H1 (cell line): ENCODE data around the gene RASGRP3. TPM values are rescaled to one million over a fixed set of nuclear protein-coding genes. Genes with fewer than 3 reads are reported as not detected.

Experiments
- CTCF ChIA-PET: fragments of 300-600 bp; sonication (Branson Sonifier 250); formaldehyde crosslinking; loops from one replicate; lab custom pipeline; 2021; ENCODE audit not compliant: partially characterized antibody; lab: Charles Lee
- POLR2A ChIA-PET: fragments of 300-600 bp; sonication (Branson Sonifier 250); formaldehyde crosslinking; loops from one replicate; lab custom pipeline; 2021; ENCODE audit warnings: inconsistent platforms; ENCODE audit not compliant: partially characterized antibody; lab: Charles Lee
- DNase-seq, 2 experiments: peaks; one replicate each; pipeline versions ENCODE4 v3.0.0 to v3.0.0-alpha.2; 2010 to 2022; ENCODE audit warnings: low spot score in 2 of 2, low read depth in 1 of 2, mixed read lengths in 1 of 2
- FAIRE-seq: peaks from 2 replicates; lab custom pipeline; 2011; peaks lifted over from hg19 to GRCh38; lab: Jason Lieb, UNC
- H2AFZ ChIP-seq: 2 replicates; pipeline ENCODE4 v1.8.1; 2012; ENCODE audit warnings: low read length, inconsistent platforms
- H2AK5ac ChIP-seq: 2 replicates; pipeline ENCODE4 v1.6.1; 2013; ENCODE audit warnings: low read depth, low read length
- H2BK120ac ChIP-seq: replicated peaks from 2 replicates; pipeline ENCODE3; 2013; ENCODE audit warnings: low read depth, low read length, inconsistent platforms
- H2BK12ac ChIP-seq: 2 replicates; pipeline ENCODE4 v1.6.1; 2013; ENCODE audit warnings: low read depth, low read length
- H2BK15ac ChIP-seq: 2 replicates; pipeline ENCODE4 v1.6.1; 2013; ENCODE audit warnings: low read length
- H2BK20ac ChIP-seq: 2 replicates; pipeline ENCODE4 v1.6.1; 2013; ENCODE audit warnings: low read length
- H2BK5ac ChIP-seq: 2 replicates; pipeline ENCODE4 v1.6.1; 2013; ENCODE audit warnings: low read depth, low read length
- H3K14ac ChIP-seq: 2 replicates; pipeline ENCODE4 v1.6.1; 2013; ENCODE audit warnings: inconsistent platforms; ENCODE audit not compliant: insufficient read length
- H3K18ac ChIP-seq: 2 replicates; pipeline ENCODE4 v1.6.1; 2013; ENCODE audit warnings: low read length; ENCODE audit errors: extremely low read depth
- H3K23ac ChIP-seq: 2 replicates; pipeline ENCODE4 v1.6.1; 2013; ENCODE audit warnings: inconsistent platforms; ENCODE audit not compliant: insufficient read length
- H3K23me2 ChIP-seq: 2 replicates; pipeline ENCODE4 v1.6.1; 2013; ENCODE audit warnings: low read depth, low read length
- H3K27ac ChIP-seq: 2 replicates; pipeline ENCODE4 v1.6.1; 2011; ENCODE audit warnings: low read depth, low read length, inconsistent platforms
- H3K27me3 ChIP-seq, 4 experiments: replicated peaks in 1 of 4; 1 replicate in 1 of 4; 2 replicates in 3 of 4; pipeline versions ENCODE4 v1.6.1 to v1.8.1; 2011 to 2013; ENCODE audit warnings: low read length in 3 of 4, mild to moderate bottlenecking in 3 of 4, inconsistent platforms in 2 of 4, mixed read lengths in 2 of 4, moderate library complexity in 1 of 4; ENCODE audit not compliant: control insufficient read depth in 3 of 4, insufficient read depth in 3 of 4; ENCODE audit errors: extremely low read depth in 1 of 4
- H3K36me3 ChIP-seq, 4 experiments: 2 replicates each; pipeline versions ENCODE4 v1.6.1 to v1.8.1; 2011 to 2013; ENCODE audit warnings: mild to moderate bottlenecking in 4 of 4, low read length in 3 of 4, moderate library complexity in 2 of 4, control low read depth in 1 of 4, inconsistent platforms in 1 of 4; ENCODE audit not compliant: insufficient read depth in 4 of 4, control insufficient read depth in 2 of 4
- H3K4ac ChIP-seq: replicated peaks from 2 replicates; pipeline ENCODE3; 2013; ENCODE audit warnings: low read length, low read depth, mixed read lengths, inconsistent platforms; ENCODE audit not compliant: insufficient read length
- H3K4me1 ChIP-seq, 4 experiments: replicated peaks in 1 of 4; 1 replicate in 1 of 4; 2 replicates in 3 of 4; pipeline versions ENCODE4 v1.6.1 to v1.8.1; 2011 to 2013; ENCODE audit warnings: low read length in 3 of 4, inconsistent platforms in 2 of 4, mixed read lengths in 1 of 4; ENCODE audit not compliant: insufficient read depth in 4 of 4, control insufficient read depth in 3 of 4
- H3K4me2 ChIP-seq, 2 experiments: 2 replicates each; pipeline versions ENCODE4 v1.6.1 to v1.8.1; 2011 to 2013; ENCODE audit warnings: low read depth in 2 of 2, low read length in 2 of 2, control low read depth in 1 of 2, inconsistent platforms in 1 of 2, mild to moderate bottlenecking in 1 of 2; ENCODE audit not compliant: insufficient read depth in 1 of 2
- H3K4me3 ChIP-seq, 4 experiments: fragments of 200-600, 300-600 bp in 1 of 4; sonication (generic), shearing (Covaris generic), sonication (Bioruptor Twin) in 1 of 4; 2 replicates each; pipeline versions ENCODE4 v1.5.1 to v1.8.1; 2011 to 2016; ENCODE audit warnings: low read length in 4 of 4, low read depth in 3 of 4, control low read depth in 2 of 4, inconsistent platforms in 2 of 4, mild to moderate bottlenecking in 2 of 4, mixed read lengths in 1 of 4, moderate library complexity in 1 of 4; ENCODE audit not compliant: insufficient read depth in 2 of 4; ENCODE audit errors: extremely low read depth in 1 of 4
- H3K56ac ChIP-seq: replicated peaks from 2 replicates; pipeline ENCODE3; 2013; ENCODE audit warnings: low read depth, mild to moderate bottlenecking, mixed read lengths, low read length, inconsistent platforms; ENCODE audit not compliant: insufficient read length
- H3K79me1 ChIP-seq: 2 replicates; pipeline ENCODE4 v1.6.1; 2013; ENCODE audit warnings: low read depth, low read length, control low read depth
- H3K79me2 ChIP-seq, 2 experiments: 2 replicates each; pipeline versions ENCODE4 v1.6.1 to v1.8.1; 2012 to 2013; ENCODE audit warnings: low read length in 2 of 2, mild to moderate bottlenecking in 2 of 2, inconsistent platforms in 1 of 2; ENCODE audit not compliant: insufficient read depth in 2 of 2, control insufficient read depth in 1 of 2
- H3K9ac ChIP-seq, 4 experiments: replicated peaks in 1 of 4; 1 replicate in 1 of 4; 2 replicates in 3 of 4; pipeline versions ENCODE4 v1.6.1 to v1.8.1; 2011 to 2013; ENCODE audit warnings: low read depth in 3 of 4, low read length in 3 of 4, control low read depth in 2 of 4, mild to moderate bottlenecking in 2 of 4, moderate library complexity in 2 of 4, inconsistent platforms in 1 of 4; ENCODE audit errors: extremely low read depth in 1 of 4
- H3K9me3 ChIP-seq, 2 experiments: 2 replicates each; pipeline versions ENCODE4 v1.6.1 to v1.8.1; 2012 to 2013; ENCODE audit warnings: mild to moderate bottlenecking in 2 of 2, moderate library complexity in 2 of 2, control low read depth in 1 of 2, inconsistent platforms in 1 of 2, low read depth in 1 of 2, low read length in 1 of 2, mixed read lengths in 1 of 2; ENCODE audit not compliant: insufficient read depth in 2 of 2
- H4K20me1 ChIP-seq, 2 experiments: replicated peaks in 1 of 2; 2 replicates each; pipeline versions ENCODE3 to v1.8.1; 2011 to 2013; ENCODE audit warnings: inconsistent platforms in 2 of 2, low read length in 2 of 2, mild to moderate bottlenecking in 1 of 2; ENCODE audit not compliant: insufficient read depth in 2 of 2, control insufficient read depth in 1 of 2
- H4K5ac ChIP-seq: 2 replicates; pipeline ENCODE4 v1.6.1; 2013; ENCODE audit warnings: low read length, low read depth, mixed read lengths, inconsistent platforms; ENCODE audit not compliant: insufficient read length
- H4K8ac ChIP-seq: 2 replicates; pipeline ENCODE4 v1.8.0; 2013; ENCODE audit warnings: mild to moderate bottlenecking, moderate library complexity, low read length, inconsistent platforms; ENCODE audit not compliant: insufficient read depth; ENCODE audit errors: extremely low read depth
- H4K91ac ChIP-seq: replicated peaks from 2 replicates; pipeline ENCODE3; 2013; ENCODE audit warnings: low read length, mixed read lengths, inconsistent platforms; ENCODE audit not compliant: insufficient read length
- BCL11A ChIP-seq, 2 experiments: IDR thresholded peaks; one replicate each; pipeline ENCODE4 v1.6.1; 2011; ENCODE audit warnings: low read depth in 2 of 2, low read length in 2 of 2, mild to moderate bottlenecking in 2 of 2
- CBX5 ChIP-seq: fragments of 300-800, 300-1000 bp; sonication (generic); IDR thresholded peaks from 2 replicates; pipeline ENCODE4 v1.7.1; 2016; ENCODE audit warnings: antibody characterized with exemption, low read length, low read depth
- EGR1 ChIP-seq: IDR thresholded peaks from 2 replicates; pipeline ENCODE4 v1.6.1; 2011; ENCODE audit warnings: low read depth, low read length, borderline replicate concordance
- EP300 ChIP-seq, 2 experiments: IDR thresholded peaks; 1 replicate in 1 of 2; 2 replicates in 1 of 2; pipeline ENCODE4 v1.6.1; 2011 to 2012; ENCODE audit warnings: low read depth in 2 of 2, low read length in 2 of 2, mild to moderate bottlenecking in 2 of 2, borderline replicate concordance in 1 of 2, inconsistent platforms in 1 of 2, moderate library complexity in 1 of 2
- JUND ChIP-seq: IDR thresholded peaks from 2 replicates; pipeline ENCODE4 v1.6.1; 2011; ENCODE audit warnings: mild to moderate bottlenecking, improper control_type of control experiment, low read length
- PHF8 ChIP-seq: fragments of 200-600 bp; sonication (generic); conservative IDR thresholded peaks from 2 replicates; pipeline ENCODE4 v1.7.1; 2012; ENCODE audit warnings: low read depth, mild to moderate bottlenecking, inconsistent platforms, low read length, moderate library complexity
- RBBP5 ChIP-seq: IDR thresholded peaks from 2 replicates; pipeline ENCODE4 v1.7.1; 2012; ENCODE audit warnings: low read depth, mild to moderate bottlenecking, inconsistent platforms, low read length, moderate library complexity, borderline replicate concordance
- RNF2 ChIP-seq: fragments of 200-900, 300-1000 bp; sonication (generic); IDR thresholded peaks from 2 replicates; pipeline ENCODE4 v1.7.1; 2016; ENCODE audit warnings: borderline replicate concordance, low read depth, mild to moderate bottlenecking, antibody characterized with exemption, low read length; ENCODE audit not compliant: poor library complexity, severe bottlenecking; ENCODE audit errors: missing control alignments
- SAP30 ChIP-seq: fragments of 300-600 bp; sonication (generic); IDR thresholded peaks from 2 replicates; pipeline ENCODE4 v1.7.1; 2012; ENCODE audit warnings: low read length, moderate library complexity, mild to moderate bottlenecking, inconsistent platforms; ENCODE audit not compliant: insufficient read depth, insufficient replicate concordance
- SP4 ChIP-seq: IDR thresholded peaks from 2 replicates; pipeline ENCODE4 v1.6.1; 2012; ENCODE audit warnings: low read length, inconsistent platforms
- SUZ12 ChIP-seq: fragments of 200-600 bp; sonication (generic); IDR thresholded peaks from 2 replicates; pipeline ENCODE4 v1.6.1; 2012; ENCODE audit warnings: mild to moderate bottlenecking, inconsistent platforms, low read length, moderate library complexity, mixed read lengths
- TBP ChIP-seq: IDR thresholded peaks from 2 replicates; pipeline ENCODE4 v1.6.1; 2011; ENCODE audit warnings: low read depth, low read length, improper control_type of control experiment
- TEAD4 ChIP-seq: IDR thresholded peaks from 2 replicates; pipeline ENCODE4 v1.6.1; 2012; ENCODE audit warnings: low read depth, low read length, inconsistent platforms, mixed read lengths
- ZNF274 ChIP-seq: IDR thresholded peaks from 2 replicates; pipeline ENCODE4 v1.7.0; 2012; ENCODE audit warnings: low read length, borderline replicate concordance; ENCODE audit errors: extremely low read depth
- WGBS, 2 experiments: shearing (Covaris generic) in 1 of 2; methylation state at CpG; one replicate each; pipeline versions ENCODE4 v1.1.6 to v1.1.7; 2013 to 2015; ENCODE audit warnings: low lambda C conversion rate in 2 of 2, mixed read lengths in 2 of 2, inconsistent platforms in 1 of 2, low coverage in 1 of 2, missing lambda C conversion rate in 1 of 2; ENCODE audit not compliant: insufficient replicate concordance in 2 of 2, insufficient coverage in 1 of 2, insufficient read length in 1 of 2; ENCODE audit errors: extremely low coverage in 1 of 2, missing lambda C conversion rate in 1 of 2; 5-methylcytosine and 5-hydroxymethylcytosine counted together
- polyA plus RNA-seq, 7 experiments: library from polyadenylated mRNA; depleted of rRNA in 3 of 7; stranded (reverse) in 5 of 7; unstranded in 2 of 7; fragments of >200 nt in 5 of 7; fragments of 200-250 nt in 2 of 7; gene quantifications; 1 replicate in 5 of 7; 2 replicates in 1 of 7; 4 replicates in 1 of 7; pipeline versions ENCODE4 v1.2.1 to v1.2.3, GENCODE V29; 2011 to 2013; ENCODE audit warnings: missing spikeins in 2 of 7, mixed read lengths in 2 of 7
- total RNA-seq: library from RNA; stranded (reverse); fragmentation: NEBNext Ultra II Directional; extraction: Animal tissue kit (Norgen Biotek cat#: 25700); gene quantifications from 2 replicates; pipeline ENCODE4 v1.2.1, GENCODE V29; 2021

Gene RASGRP3
- total and polyA plus RNA-seq, 2 of the 8 experiments (the other 6 are each of a cell fraction or from before 2014, with no cell fraction given): 0.06 TPM; not detected in 1

DNA sequence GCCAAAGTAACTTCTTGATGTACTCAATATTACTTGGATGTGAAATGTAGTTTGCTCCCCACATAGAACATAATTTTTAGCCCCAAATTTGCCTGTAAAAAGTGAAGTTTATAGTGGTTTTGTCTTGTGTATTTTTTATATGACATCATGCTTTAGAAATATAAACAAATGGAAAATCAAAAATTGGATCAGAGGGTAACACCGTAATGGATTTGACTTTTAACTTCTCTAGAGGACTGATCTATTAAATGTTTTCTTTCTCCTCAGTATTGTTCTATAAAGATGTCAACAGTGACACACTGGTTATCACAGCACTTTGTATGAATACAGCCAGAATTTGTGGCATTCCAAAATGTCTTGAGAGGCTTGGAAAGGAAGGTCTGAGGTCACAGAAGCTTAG, 45.6 kb upstream of the RASGRP3 start:
- 80% methylated on average over 1 of the region's 1 CpG; no CpG with 5 or more reads in 1 of the 2 experiments for WGBS, 2 experiments
- no peak for TF ChIP-seq TBP
- no peak for TF ChIP-seq SUZ12
- TF ChIP-seq JUND: no peak
- no peak for TF ChIP-seq PHF8
- TF ChIP-seq ZNF274: no peak
- no peak for TF ChIP-seq EGR1
- TF ChIP-seq SAP30: no peak
- no peak for TF ChIP-seq SP4
- no peak for TF ChIP-seq EP300 (IDR thresholded peaks at IDR 0.05; ENCODE audit: borderline replicate concordance in 1 of 2, low read depth in 2 of 2, low read length in 2 of 2)
- no peak for TF ChIP-seq TEAD4
- TF ChIP-seq RNF2: no peak
- no peak for TF ChIP-seq RBBP5
- no peak for TF ChIP-seq CBX5
- TF ChIP-seq BCL11A (IDR thresholded peaks at IDR 0.05; ENCODE audit: low read depth in 2 of 2, low read length in 2 of 2): no peak

More for the DNA sequence above, 45.6 kb upstream of the RASGRP3 start:
- Histone ChIP-seq H2BK120ac (no peak overlapping the region), H3K23ac (no peak overlapping the region), H3K4ac (no peak overlapping the region), H4K20me1 (no peaks in the 10 kb centered on the region), H3K9ac (no peak overlapping the region), H3K27me3 (no peaks in the 10 kb centered on the region), H4K5ac (no peak overlapping the region), H2BK12ac (no peak overlapping the region), H2BK15ac (no peak overlapping the region), H3K79me2 (no peaks in the 10 kb centered on the region), H3K36me3 (no peaks in the 10 kb centered on the region), H3K4me1 (no peaks in the 10 kb centered on the region), H3K56ac (no peak overlapping the region), H3K79me1 (no peaks in the 10 kb centered on the region), H3K4me3 (no peak overlapping the region), H3K14ac (no peak overlapping the region), H3K18ac (no peak overlapping the region), H3K23me2 (no peaks in the 10 kb centered on the region), H2BK20ac (no peak overlapping the region), H4K8ac (no peak overlapping the region), H3K4me2 (no peak overlapping the region), H3K27ac (no peak overlapping the region), H2AFZ (no peak overlapping the region), H3K9me3 (no peaks in the 10 kb centered on the region), H4K91ac (no peak overlapping the region), H2AK5ac (no peak overlapping the region), H2BK5ac (no peak overlapping the region)
- DNase-seq (no peak), FAIRE-seq (no peak)
- ChIA-PET POLR2A (no interaction called here), CTCF (interaction anchor here (1.2 to 3.3 kb wide), 5 partner anchors 10 to 18 kb away, joined by 3 to 11 read pairs (median 3); no protein-coding TSS in a partner anchor)
